Activated T-cell treated with anti-CD3 and anti-CD28 coated beads, Interleukin-2, amount 50 U/mL, for 4 hours (primary cell): ENCODE results near the gene KCNH6. TPM values are rescaled to one million over a fixed set of nuclear protein-coding genes. Genes with fewer than 3 reads are reported as not detected.
A peak's percentile ranks its signal among the peaks of the same experiment; 100 is the strongest.

ENCODE experiments used
- ATAC-seq, 2 donors: fragments of 200-7000 bp; cut with Tn5 transposase; one replicate each; pipeline ENCODE4 v1.10.0; 2021
- DNase-seq: peaks from one replicate; pipeline ENCODE4 v3.0.0-alpha.2; 2020
- H3K27me3 Mint-ChIP-seq: one replicate; pipeline ENCODE4 v1.8.0; 2021; ENCODE audit warnings: low read depth, mixed read lengths
- H3K36me3 Mint-ChIP-seq: one replicate; pipeline ENCODE4 v1.8.0; 2022; ENCODE audit warnings: mixed read lengths; ENCODE audit not compliant: insufficient read depth
- H3K4me1 Mint-ChIP-seq: one replicate; pipeline ENCODE4 v1.8.0; 2021; ENCODE audit warnings: low read depth, mixed read lengths
- H3K4me3 Mint-ChIP-seq: one replicate; pipeline ENCODE4 v1.8.0; 2021; ENCODE audit warnings: mild to moderate bottlenecking, moderate library complexity, mixed read lengths
- H3K9me3 Mint-ChIP-seq: one replicate; pipeline ENCODE4 v1.8.0; 2021; ENCODE audit warnings: mixed read lengths
- total RNA-seq, 3 donors: library from RNA; stranded (reverse); gene quantifications; one replicate each; pipeline ENCODE4 v1.2.1, GENCODE V29; 2021

The KCNH6 gene
- total RNA-seq, 3 donors from 2014 or later = not detected

DNA sequence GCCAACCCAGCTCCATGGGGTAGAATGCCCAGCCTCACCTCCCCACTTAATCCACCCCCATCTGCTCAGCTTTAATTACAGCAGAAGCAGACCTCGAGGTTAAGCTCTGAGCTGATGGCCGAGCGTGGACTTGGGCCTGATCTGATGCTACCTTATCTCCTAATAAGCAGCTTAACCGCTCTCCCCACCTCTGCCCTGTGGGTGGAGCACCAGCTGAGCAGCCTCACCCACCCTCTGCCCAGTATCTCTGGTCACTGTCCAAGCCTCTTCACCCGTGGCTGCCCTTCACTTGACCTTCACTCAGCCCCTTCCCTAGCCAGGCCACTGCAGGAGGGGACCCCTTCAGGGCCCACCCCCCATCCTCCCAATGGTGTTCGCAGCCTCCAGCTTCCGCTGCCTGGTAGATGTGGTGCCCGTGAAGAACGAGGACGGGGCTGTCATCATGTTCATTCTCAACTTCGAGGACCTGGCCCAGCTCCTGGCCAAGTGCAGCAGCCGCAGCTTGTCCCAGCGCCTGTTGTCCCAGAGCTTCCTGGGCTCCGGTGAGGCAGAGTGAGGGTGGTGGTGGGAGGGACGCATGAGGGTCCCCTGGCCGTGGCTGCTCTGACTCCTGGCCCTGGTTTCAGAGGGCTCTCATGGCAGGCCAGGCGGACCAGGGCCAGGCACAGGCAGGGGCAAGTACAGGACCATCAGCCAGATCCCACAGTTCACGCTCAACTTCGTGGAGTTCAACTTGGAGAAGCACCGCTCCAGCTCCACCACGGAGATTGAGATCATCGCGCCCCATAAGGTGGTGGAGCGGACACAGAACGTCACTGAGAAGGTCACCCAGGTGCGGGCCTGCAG, 6.8 kb downstream of the KCNH6 start:
- ATAC-seq = no peak

GRCh38 chr17:63530557-63531021, 7.4 kb downstream of the KCNH6 start:
- Mint-ChIP-seq H3K4me1 (no peaks in the 10 kb centered on the region), H3K27me3 (peaks cover 7% of the 10 kb centered on the region), H3K4me3 (no peak overlapping the region), H3K9me3 (no peaks in the 10 kb centered on the region), H3K36me3 (no peaks in the 10 kb centered on the region)
- ATAC-seq (no peak), DNase-seq (no peak)

More for the DNA sequence above, 6.8 kb downstream of the KCNH6 start:
- no peaks in the 10 kb centered on the region for H3K9me3 Mint-ChIP-seq
- H3K4me3 Mint-ChIP-seq = no peak overlapping the region
- H3K36me3 Mint-ChIP-seq = no peaks in the 10 kb centered on the region
- no peaks in the 10 kb centered on the region for H3K4me1 Mint-ChIP-seq
- peaks cover 7% of the 10 kb centered on the region for H3K27me3 Mint-ChIP-seq
- no peak for DNase-seq

DNA sequence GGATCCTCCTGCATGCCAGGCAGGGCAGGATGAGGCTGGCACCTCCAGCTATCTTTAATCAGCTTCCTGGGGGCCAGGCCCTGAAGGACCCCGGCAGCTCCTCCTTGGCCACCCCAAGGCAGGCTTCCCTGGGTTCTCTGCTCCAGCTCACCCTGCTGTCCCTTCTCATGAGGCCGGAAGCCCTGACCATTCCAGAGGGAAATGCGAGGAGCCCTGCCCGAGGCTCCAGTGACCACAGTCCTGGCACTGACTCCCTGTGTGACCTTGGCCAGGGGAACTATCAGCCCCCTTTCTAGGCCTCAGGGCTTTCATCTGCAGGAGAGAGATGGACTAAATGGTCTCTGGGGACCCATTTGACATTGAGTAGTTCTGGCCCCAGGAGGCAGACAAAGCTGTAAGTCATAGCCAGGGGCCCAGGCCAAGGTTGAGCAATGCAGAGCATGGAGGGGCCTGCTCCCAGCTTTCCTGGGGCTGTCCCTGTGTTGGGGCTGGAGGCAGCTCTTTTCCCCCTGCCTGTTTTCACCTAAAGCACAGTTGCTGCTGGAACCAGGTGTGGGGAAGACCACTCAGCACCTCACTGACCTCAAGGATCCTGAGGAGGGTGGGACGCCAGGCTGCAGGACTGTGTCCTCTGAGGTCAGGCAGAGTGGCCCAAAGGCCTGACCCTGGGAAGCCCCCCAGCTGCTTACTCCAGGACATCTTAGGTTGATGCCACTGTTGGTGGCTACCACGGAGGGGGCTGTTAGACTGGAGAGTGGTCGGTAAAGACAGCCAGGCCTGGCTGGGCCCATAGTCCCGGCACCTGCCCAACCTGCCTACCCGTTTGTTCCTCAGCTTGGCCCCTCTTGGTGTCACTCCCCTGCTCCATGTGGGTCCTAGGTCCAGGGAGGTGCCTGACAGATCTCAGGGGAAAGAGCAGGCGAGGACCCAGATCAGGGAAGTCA, 8.1 kb downstream of the KCNH6 start:
- Mint-ChIP-seq H3K4me1 (no peaks in the 10 kb centered on the region), H3K27me3 (peaks cover 6% of the 10 kb centered on the region), H3K9me3 (no peaks in the 10 kb centered on the region), H3K36me3 (no peaks in the 10 kb centered on the region), H3K4me3 (no peak overlapping the region)
- ATAC-seq = no peak
- no peak for DNase-seq

DNA sequence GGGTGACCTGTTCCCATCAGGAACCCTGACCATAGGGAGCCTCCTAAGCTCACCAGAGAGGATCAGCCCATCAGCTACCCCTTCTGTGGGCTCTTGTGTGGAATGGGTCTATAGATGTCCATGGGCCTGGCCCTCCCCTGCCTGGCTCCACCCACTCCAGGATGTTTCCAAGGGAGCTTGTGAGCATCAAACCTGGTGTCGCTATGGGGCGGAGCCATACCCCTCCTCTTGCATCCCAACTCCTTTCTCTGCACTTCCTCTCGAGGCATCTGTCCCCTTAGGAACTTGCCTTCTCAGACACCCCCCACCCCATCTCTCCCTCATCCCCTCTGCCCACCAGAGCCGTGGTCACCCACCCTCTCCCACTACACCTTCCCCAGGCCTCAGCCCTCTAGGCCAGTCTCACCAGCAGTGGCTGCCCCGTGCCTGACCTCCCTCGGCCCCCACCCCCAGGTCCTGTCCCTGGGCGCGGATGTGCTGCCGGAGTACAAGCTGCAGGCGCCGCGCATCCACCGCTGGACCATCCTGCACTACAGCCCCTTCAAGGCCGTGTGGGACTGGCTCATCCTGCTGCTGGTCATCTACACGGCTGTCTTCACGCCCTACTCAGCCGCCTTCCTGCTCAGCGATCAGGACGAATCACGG, 10.4 kb downstream of the KCNH6 start:
- H3K9me3 Mint-ChIP-seq = no peaks in the 10 kb centered on the region
- H3K4me3 Mint-ChIP-seq = no peak overlapping the region
- peaks cover 19% of the 10 kb centered on the region for H3K27me3 Mint-ChIP-seq
- H3K36me3 Mint-ChIP-seq = no peaks in the 10 kb centered on the region
- no peak for ATAC-seq
- no peak for DNase-seq
- H3K4me1 Mint-ChIP-seq = peaks cover 3% of the 10 kb centered on the region

- peaks cover 5% of the 10 kb centered on the region for H3K4me1 Mint-ChIP-seq
- DNase-seq = no peak
- no peaks in the 10 kb centered on the region for H3K36me3 Mint-ChIP-seq
- H3K4me3 Mint-ChIP-seq = no peak overlapping the region
- H3K9me3 Mint-ChIP-seq = no peaks in the 10 kb centered on the region
- H3K27me3 Mint-ChIP-seq = peaks cover 25% of the 10 kb centered on the region
- ATAC-seq = no peak
These were observed 11.0 kb downstream of the KCNH6 start for GRCh38 chr17:63534078-63534570.

- Mint-ChIP-seq H3K9me3 (no peaks in the 10 kb centered on the region), H3K4me1 (peaks cover 5% of the 10 kb centered on the region), H3K27me3 (peaks cover 33% of the 10 kb centered on the region), H3K4me3 (no peak overlapping the region), H3K36me3 (no peaks in the 10 kb centered on the region)
- ATAC-seq (no peak), DNase-seq (no peak)
These were observed 11.8 kb downstream of the KCNH6 start for GRCh38 chr17:63534816-63535455.

GRCh38 chr17:63535640-63536039, 12.5 kb downstream of the KCNH6 start:
- DNase-seq (no peak), ATAC-seq (no peak)
- peaks cover 35% of the 10 kb centered on the region for H3K27me3 Mint-ChIP-seq
- no peaks in the 10 kb centered on the region for H3K9me3 Mint-ChIP-seq
- no peaks in the 10 kb centered on the region for H3K36me3 Mint-ChIP-seq
- H3K4me3 Mint-ChIP-seq = no peak overlapping the region
- H3K4me1 Mint-ChIP-seq = peaks cover 5% of the 10 kb centered on the region

GRCh38 chr17:63537001-63537400, 13.8 kb downstream of the KCNH6 start:
- ATAC-seq (no peak), DNase-seq (no peak)
- H3K4me1 Mint-ChIP-seq = peaks cover 5% of the 10 kb centered on the region
- H3K4me3 Mint-ChIP-seq = no peak overlapping the region
- H3K27me3 Mint-ChIP-seq = peaks cover 39% of the 10 kb centered on the region
- H3K9me3 Mint-ChIP-seq = no peaks in the 10 kb centered on the region
- H3K36me3 Mint-ChIP-seq = no peaks in the 10 kb centered on the region

DNA sequence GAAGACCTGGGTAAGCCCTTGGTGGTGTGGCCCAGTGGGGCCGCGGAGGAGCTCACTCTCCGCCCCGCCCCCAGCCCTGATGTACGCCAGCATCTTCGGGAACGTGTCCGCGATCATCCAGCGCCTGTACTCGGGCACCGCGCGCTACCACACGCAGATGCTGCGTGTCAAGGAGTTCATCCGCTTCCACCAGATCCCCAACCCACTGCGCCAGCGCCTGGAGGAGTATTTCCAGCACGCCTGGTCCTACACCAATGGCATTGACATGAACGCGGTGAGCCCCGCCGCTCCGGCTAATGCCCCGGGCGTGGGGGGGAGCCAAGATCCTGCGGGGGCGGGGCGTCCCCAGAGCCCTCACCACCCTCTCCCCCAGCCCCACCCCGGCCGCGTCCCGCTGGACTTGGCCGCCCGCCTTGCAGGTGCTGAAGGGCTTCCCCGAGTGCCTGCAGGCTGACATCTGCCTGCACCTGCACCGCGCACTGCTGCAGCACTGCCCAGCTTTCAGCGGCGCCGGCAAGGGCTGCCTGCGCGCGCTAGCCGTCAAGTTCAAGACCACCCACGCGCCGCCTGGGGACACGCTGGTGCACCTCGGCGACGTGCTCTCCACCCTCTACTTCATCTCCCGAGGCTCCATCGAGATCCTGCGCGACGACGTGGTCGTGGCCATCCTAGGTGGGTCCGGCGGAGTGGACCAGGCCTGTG, 15.0 kb downstream of the KCNH6 start:
- DNase-seq (no peak), ATAC-seq (peak; percentile 58)
- Mint-ChIP-seq H3K27me3 (peaks cover 39% of the 10 kb centered on the region), H3K4me3 (peak overlapping the region; percentile 31), H3K36me3 (no peaks in the 10 kb centered on the region), H3K9me3 (no peaks in the 10 kb centered on the region), H3K4me1 (peaks cover 5% of the 10 kb centered on the region)

DNA sequence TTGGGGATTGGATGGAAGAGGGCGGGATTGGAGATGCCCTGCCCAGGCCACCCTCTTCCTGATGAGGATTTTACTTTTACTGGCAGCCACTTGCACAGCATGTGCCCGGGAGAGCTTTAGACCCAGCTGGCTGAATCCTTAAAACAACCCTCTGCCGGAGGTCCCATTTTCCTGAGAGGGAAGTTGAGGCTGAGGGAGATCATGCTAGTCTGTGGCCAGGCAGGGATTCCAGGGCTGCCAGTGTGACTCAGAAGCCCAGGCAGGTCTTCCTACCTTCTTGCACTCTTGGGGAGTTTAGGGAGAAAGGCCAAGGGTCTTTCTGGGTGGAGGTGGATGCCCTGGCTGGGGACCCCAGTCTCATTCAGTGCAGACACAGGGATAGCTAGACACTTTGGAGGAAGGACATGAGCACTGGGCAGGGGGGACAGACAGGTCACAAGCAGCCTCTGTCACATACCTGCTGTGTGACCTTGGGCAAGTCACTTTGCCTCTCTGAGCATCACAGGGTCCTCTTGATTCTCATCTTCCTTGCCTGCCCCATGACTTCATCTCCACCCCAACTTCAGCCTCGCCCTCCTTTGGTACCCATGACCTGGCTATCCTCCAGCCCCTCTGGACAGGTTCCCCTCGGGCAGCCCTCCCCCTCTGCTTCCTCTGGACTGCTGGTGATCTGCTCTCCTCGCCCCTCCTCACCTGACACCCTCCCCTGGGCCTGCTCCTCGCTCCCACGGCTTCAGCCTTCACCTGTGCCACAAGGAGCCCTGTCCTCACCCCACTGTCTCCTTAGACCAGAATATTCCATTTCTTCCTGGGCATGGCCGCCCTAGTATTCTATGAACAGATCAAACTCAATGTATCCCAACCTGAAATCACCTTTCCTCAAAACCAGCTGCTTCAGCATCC, 15.8 kb downstream of the KCNH6 start:
- ATAC-seq (no peak), DNase-seq (no peak)
- Mint-ChIP-seq H3K9me3 (no peaks in the 10 kb centered on the region), H3K4me3 (peak overlapping the region; percentile 31), H3K4me1 (peaks cover 5% of the 10 kb centered on the region), H3K27me3 (peaks cover 39% of the 10 kb centered on the region), H3K36me3 (no peaks in the 10 kb centered on the region)

GRCh38 chr17:63540590-63540989, 17.4 kb downstream of the KCNH6 start:
- no peak for DNase-seq
- Mint-ChIP-seq H3K36me3 (no peaks in the 10 kb centered on the region), H3K4me3 (no peak overlapping the region), H3K9me3 (no peaks in the 10 kb centered on the region), H3K27me3 (peaks cover 33% of the 10 kb centered on the region), H3K4me1 (peaks cover 5% of the 10 kb centered on the region)
- ATAC-seq = no peak

DNA sequence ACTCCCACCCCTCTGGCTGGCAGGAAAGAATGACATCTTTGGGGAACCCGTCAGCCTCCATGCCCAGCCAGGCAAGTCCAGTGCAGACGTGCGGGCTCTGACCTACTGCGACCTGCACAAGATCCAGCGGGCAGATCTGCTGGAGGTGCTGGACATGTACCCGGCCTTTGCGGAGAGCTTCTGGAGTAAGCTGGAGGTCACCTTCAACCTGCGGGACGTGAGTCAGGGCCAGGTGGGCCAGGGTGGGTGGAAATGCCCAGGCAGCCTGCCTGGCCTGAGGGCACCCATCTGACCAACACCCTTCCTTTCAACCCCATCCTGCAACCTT, 19.0 kb downstream of the KCNH6 start:
- no peak overlapping the region for H3K4me3 Mint-ChIP-seq
- peaks cover 5% of the 10 kb centered on the region for H3K4me1 Mint-ChIP-seq
- no peaks in the 10 kb centered on the region for H3K36me3 Mint-ChIP-seq
- no peaks in the 10 kb centered on the region for H3K9me3 Mint-ChIP-seq
- DNase-seq (no peak), ATAC-seq (no peak)
- peaks cover 30% of the 10 kb centered on the region for H3K27me3 Mint-ChIP-seq
